ENCODE results near the gene EXD3. TPM values are rescaled to one million over a fixed set of nuclear protein-coding genes. Genes with fewer than 3 reads are reported as not detected.
A peak's percentile ranks its signal among the peaks of the same experiment; 100 is the strongest.

Gene EXD3
- total RNA-seq, 6 experiments from 2014 or later, result 6.4 to 10.6 (median 8.7) TPM

GRCh38 chr9:137408651-137409405 lies 14.1 kb downstream of the EXD3 start:
- Mint-ChIP-seq H3K9me3 (no peaks in the 10 kb centered on the region), H3K27ac (no peak overlapping the region), H3K27me3 (ENCODE audit: insufficient read depth) (peaks cover 7% of the 10 kb centered on the region), H3K4me3 (no peak overlapping the region), H3K4me1 (ENCODE audit: low read depth) (peaks cover 29% of the 10 kb centered on the region), H3K36me3 (ENCODE audit: low read depth) (no peaks in the 10 kb centered on the region)
- TF ChIP-seq, protein P1, sequence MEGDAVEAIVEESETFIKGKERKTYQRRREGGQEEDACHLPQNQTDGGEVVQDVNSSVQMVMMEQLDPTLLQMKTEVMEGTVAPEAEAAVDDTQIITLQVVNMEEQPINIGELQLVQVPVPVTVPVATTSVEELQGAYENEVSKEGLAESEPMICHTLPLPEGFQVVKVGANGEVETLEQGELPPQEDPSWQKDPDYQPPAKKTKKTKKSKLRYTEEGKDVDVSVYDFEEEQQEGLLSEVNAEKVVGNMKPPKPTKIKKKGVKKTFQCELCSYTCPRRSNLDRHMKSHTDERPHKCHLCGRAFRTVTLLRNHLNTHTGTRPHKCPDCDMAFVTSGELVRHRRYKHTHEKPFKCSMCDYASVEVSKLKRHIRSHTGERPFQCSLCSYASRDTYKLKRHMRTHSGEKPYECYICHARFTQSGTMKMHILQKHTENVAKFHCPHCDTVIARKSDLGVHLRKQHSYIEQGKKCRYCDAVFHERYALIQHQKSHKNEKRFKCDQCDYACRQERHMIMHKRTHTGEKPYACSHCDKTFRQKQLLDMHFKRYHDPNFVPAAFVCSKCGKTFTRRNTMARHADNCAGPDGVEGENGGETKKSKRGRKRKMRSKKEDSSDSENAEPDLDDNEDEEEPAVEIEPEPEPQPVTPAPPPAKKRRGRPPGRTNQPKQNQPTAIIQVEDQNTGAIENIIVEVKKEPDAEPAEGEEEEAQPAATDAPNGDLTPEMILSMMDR (IDR thresholded peaks at IDR 0.05), result no peak
- DNase-seq, result no peak

DNA sequence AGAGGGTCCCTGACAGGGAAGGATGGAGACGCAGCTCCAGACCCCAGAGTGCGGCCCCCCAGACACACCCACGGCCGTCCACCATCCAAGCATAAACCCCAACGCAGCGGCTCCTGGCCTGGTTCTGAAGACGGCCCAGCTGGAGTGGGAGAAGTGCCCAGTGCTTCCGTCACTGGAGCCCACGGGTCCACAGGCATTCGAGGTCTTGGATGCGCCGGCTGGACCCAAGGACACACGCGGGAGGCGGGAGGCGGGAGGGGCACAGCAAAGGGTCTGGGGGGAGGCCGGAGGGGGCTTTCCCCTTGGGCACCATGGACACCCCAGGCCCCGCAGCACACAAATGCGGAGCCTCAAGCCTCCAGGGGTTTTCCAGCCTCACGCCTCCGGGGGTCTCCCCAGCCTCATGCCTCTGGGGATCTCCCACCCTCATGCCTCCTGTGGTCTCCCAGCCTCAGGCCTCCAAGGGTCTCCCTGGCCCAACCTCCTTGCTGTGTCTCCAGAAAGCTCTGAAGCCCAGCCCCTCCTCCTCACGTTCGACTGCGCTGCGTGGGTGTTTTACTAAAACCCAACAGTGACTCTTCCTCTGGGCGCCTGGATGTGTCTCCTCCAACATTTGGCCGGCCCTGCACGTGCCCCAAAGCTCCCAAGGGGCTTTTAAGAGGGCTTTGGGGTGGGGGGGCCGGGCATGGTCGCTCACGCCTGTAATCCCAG lies 15.2 kb downstream of the EXD3 start:
- Mint-ChIP-seq H3K4me3 (peak overlapping the region; percentile 43), H3K4me1 (ENCODE audit: low read depth) (peaks cover 19% of the 10 kb centered on the region), H3K9me3 (no peaks in the 10 kb centered on the region), H3K36me3 (ENCODE audit: low read depth) (peaks cover under 1% of the 10 kb centered on the region), H3K27ac (no peak overlapping the region), H3K27me3 (ENCODE audit: insufficient read depth) (peaks cover 7% of the 10 kb centered on the region)
- no peak for DNase-seq
- TF ChIP-seq, protein P1 (IDR thresholded peaks at IDR 0.05), result no peak

DNA sequence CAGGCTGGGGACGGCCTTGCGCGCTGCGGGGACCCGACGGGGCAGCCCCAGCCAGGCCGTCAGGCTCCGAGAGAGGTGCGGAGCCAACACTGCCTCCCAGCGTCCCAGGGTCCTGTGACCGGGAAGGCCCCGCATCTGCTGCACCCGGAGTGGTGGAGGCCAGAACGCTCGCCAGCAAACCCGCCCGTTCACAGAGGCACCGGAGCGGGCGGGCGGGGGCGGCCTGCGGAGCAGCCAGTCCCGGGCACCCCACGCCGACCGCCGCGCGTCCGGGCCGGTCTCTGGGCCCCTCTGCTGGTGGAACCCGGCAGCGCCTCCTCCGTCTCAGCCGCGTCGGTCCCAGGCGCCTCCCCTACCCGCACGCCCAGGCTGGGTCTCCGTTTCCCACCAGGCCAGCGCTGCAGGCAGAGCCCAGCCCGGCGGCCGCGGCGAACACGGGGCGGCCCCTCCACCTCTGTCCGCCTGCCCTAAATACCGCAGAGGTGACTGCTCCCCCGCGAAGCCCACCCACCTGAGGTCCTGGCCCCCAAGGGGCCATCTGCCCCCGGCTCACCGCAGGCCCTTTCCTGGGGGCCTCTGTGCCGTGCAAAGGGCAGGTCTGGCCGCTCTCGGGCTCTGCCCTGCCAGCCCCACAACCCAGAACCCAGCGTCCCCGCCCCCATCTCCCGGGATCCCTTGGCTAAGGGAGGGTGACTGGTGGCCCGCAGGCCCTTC lies 15.9 kb downstream of the EXD3 start:
- peaks cover 8% of the 10 kb centered on the region for H3K36me3 Mint-ChIP-seq (ENCODE audit: low read depth)
- H3K27ac Mint-ChIP-seq, result no peak overlapping the region
- no peaks in the 10 kb centered on the region for H3K9me3 Mint-ChIP-seq
- peaks cover 12% of the 10 kb centered on the region for H3K4me1 Mint-ChIP-seq (ENCODE audit: low read depth)
- no peak for DNase-seq
- H3K27me3 Mint-ChIP-seq (ENCODE audit: insufficient read depth), result peaks cover 7% of the 10 kb centered on the region
- no peak overlapping the region for H3K4me3 Mint-ChIP-seq
- TF ChIP-seq, protein P1 (IDR thresholded peaks at IDR 0.05), result peak; percentile 84

DNA sequence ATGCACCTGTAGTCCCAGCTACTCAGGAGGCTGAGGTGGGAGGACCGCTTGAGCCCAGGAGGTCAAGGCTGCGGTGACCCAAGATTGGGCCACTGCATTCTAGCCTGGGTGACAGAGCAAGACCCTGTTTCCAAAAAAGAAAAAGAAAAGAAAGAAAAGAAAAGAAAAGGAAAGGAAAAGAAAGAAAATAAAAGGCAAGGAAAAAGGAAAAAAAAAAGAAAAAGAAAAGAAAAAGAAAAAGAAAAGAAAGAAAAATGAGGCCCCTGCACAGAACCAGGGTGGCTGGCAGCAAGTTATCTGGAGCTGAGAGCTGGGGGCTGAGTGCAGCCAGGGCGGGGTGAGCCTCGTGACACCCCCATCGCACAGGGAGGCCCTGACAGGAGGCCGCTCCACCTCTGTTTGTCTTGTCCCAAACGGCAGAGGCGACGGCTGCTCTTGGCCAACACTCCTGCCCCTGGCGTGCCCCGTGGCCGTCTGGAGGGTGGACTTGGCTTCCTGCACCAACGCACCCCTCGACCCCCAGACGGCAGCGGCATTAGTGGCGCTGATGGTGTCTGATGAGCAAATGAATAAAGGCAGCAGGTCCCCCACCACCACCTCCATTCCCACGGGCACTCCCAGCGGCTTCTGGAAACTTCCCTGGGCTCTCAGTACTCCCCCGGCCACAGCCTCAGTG lies 16.7 kb downstream of the EXD3 start:
- H3K9me3 Mint-ChIP-seq, result no peaks in the 10 kb centered on the region
- H3K27me3 Mint-ChIP-seq (ENCODE audit: insufficient read depth), result peaks cover 7% of the 10 kb centered on the region
- peak overlapping the region; percentile 51 for H3K4me3 Mint-ChIP-seq
- TF ChIP-seq, protein P1 (IDR thresholded peaks at IDR 0.05), result no peak
- peaks cover 8% of the 10 kb centered on the region for H3K36me3 Mint-ChIP-seq (ENCODE audit: low read depth)
- H3K4me1 Mint-ChIP-seq (ENCODE audit: low read depth), result peaks cover 8% of the 10 kb centered on the region
- H3K27ac Mint-ChIP-seq, result no peak overlapping the region
- no peak for DNase-seq

- H3K36me3 Mint-ChIP-seq (ENCODE audit: low read depth), result peaks cover 8% of the 10 kb centered on the region
- H3K27me3 Mint-ChIP-seq (ENCODE audit: insufficient read depth), result peaks cover 7% of the 10 kb centered on the region
- H3K4me3 Mint-ChIP-seq, result peak overlapping the region; percentile 51
- no peaks in the 10 kb centered on the region for H3K9me3 Mint-ChIP-seq
- H3K4me1 Mint-ChIP-seq (ENCODE audit: low read depth), result peaks cover 8% of the 10 kb centered on the region
- no peak for DNase-seq
- H3K27ac Mint-ChIP-seq, result no peak overlapping the region
- TF ChIP-seq, protein P1 (IDR thresholded peaks at IDR 0.05), result no peak
Observed at GRCh38 chr9:137405677-137406081, 17.3 kb downstream of the EXD3 start.
